HG02973 (cell line): Measurements from ENCODE around the gene CEP85.
"Not testable (repeated sequence)": the region's sequence is repeated elsewhere in the genome, so short reads cannot be mapped to it uniquely, and the experiment has no call there.

ENCODE experiments used
- ATAC-seq: cut with Tn5 transposase; IDR thresholded peaks from one replicate; pipeline ENCODE4 v1.9.1; 2021; ENCODE audit warnings: moderate library complexity; ENCODE audit not compliant: unreplicated experiment

CEP85 gene

GRCh38 chr1:26307363-26307781 is 73.4 kb downstream of the CEP85 start:
- ATAC-seq, result no peak

GRCh38 chr1:26307966-26308899 is 74.2 kb downstream of the CEP85 start:
- not testable (repeated sequence) for ATAC-seq

- no peak for ATAC-seq
Observed at GRCh38 chr1:26314501-26314900, 80.5 kb downstream of the CEP85 start.

GRCh38 chr1:26315874-26316850 is 82.2 kb downstream of the CEP85 start:
- no peak for ATAC-seq

GRCh38 chr1:26317146-26317545 is 83.1 kb downstream of the CEP85 start:
- ATAC-seq, result no peak

- ATAC-seq, result no peak
Observed at GRCh38 chr1:26317612-26318337, 83.8 kb downstream of the CEP85 start, which contains the start of gene CD52. Gene CD52 (plus strand): TSS chr1:26317958. CDS start chr1:26318018, 60 bp downstream.

- no peak for ATAC-seq
Observed at GRCh38 chr1:26318338-26319064, 84.5 kb downstream of the CEP85 start.

- no peak for ATAC-seq
Observed at GRCh38 chr1:26320896-26321295, 86.9 kb downstream of the CEP85 start.

GRCh38 chr1:26321315-26322041 is 87.5 kb downstream of the CEP85 start:
- peak; percentile 31 for ATAC-seq

- no peak for ATAC-seq
Observed at GRCh38 chr1:26322042-26322331, 88.0 kb downstream of the CEP85 start.

- no peak for ATAC-seq
Observed at GRCh38 chr1:26323382-26323781, 89.4 kb downstream of the CEP85 start.

GRCh38 chr1:26324550-26324949 is 90.5 kb downstream of the CEP85 start:
- no peak for ATAC-seq

- no peak for ATAC-seq
Observed at GRCh38 chr1:26327956-26328362, 94.0 kb downstream of the CEP85 start.
